GM18873 (cell line): Measurements from ENCODE around the gene FZD10.

ENCODE experiments used
- ATAC-seq: cut with Tn5 transposase; IDR thresholded peaks from one replicate; pipeline ENCODE4 v1.9.1; 2021; ENCODE audit warnings: mild to moderate bottlenecking, moderate library complexity, moderate number of reproducible peaks; ENCODE audit not compliant: unreplicated experiment, low FRiP score

Gene FZD10

GRCh38 chr12:130131801-130132200, 30.5 kb upstream of the FZD10 start:
- ATAC-seq: no peak

- no peak for ATAC-seq
Observed at GRCh38 chr12:130132831-130133511, 29.3 kb upstream of the FZD10 start.

- ATAC-seq: no peak
Observed at GRCh38 chr12:130133851-130134562, 28.3 kb upstream of the FZD10 start.

GRCh38 chr12:130134563-130134915, 27.7 kb upstream of the FZD10 start:
- no peak for ATAC-seq

- no peak for ATAC-seq
Observed at GRCh38 chr12:130136509-130137039, 25.7 kb upstream of the FZD10 start.

GRCh38 chr12:130137040-130138018, 24.9 kb upstream of the FZD10 start:
- ATAC-seq: no peak

- no peak for ATAC-seq
Observed at GRCh38 chr12:130138478-130138877, 23.8 kb upstream of the FZD10 start.

- ATAC-seq: no peak
Observed at GRCh38 chr12:130139567-130140421, 22.5 kb upstream of the FZD10 start.

GRCh38 chr12:130141105-130141504, 21.2 kb upstream of the FZD10 start:
- ATAC-seq: no peak

GRCh38 chr12:130141901-130142683, 20.2 kb upstream of the FZD10 start:
- no peak for ATAC-seq

GRCh38 chr12:130142736-130143135, 19.5 kb upstream of the FZD10 start:
- no peak for ATAC-seq

GRCh38 chr12:130143136-130143535, 19.1 kb upstream of the FZD10 start:
- ATAC-seq: no peak

GRCh38 chr12:130144256-130144655, 18.0 kb upstream of the FZD10 start:
- no peak for ATAC-seq

GRCh38 chr12:130145731-130146130, 16.5 kb upstream of the FZD10 start:
- ATAC-seq: no peak

GRCh38 chr12:130146176-130146931, 15.9 kb upstream of the FZD10 start:
- ATAC-seq: no peak

GRCh38 chr12:130147875-130148596, 14.2 kb upstream of the FZD10 start:
- no peak for ATAC-seq

- ATAC-seq: no peak
Observed at GRCh38 chr12:130151846-130152245, 10.4 kb upstream of the FZD10 start.

GRCh38 chr12:130152386-130152785, 9.9 kb upstream of the FZD10 start:
- no peak for ATAC-seq
